Mesenchymal stem cell (in vitro differentiated cells and primary cell): ENCODE measurements around the gene FAM163B.
A peak's percentile ranks its signal among the peaks of the same experiment; 100 is the strongest.

ENCODE experiments used
- DNase-seq: peaks from one replicate; pipeline ENCODE4 v3.0.0-alpha.2; 2013
- H2AFZ ChIP-seq: one replicate; pipeline ENCODE4 v1.6.1; 2013; ENCODE audit warnings: low read depth, mild to moderate bottlenecking, control low read depth, inconsistent platforms, low read length, moderate library complexity
- H2AK5ac ChIP-seq: 2 replicates; pipeline ENCODE4 v1.6.1; 2013; ENCODE audit warnings: low read length, moderate library complexity, mild to moderate bottlenecking, inconsistent platforms; ENCODE audit not compliant: severe bottlenecking
- H2BK120ac ChIP-seq: one replicate; pipeline ENCODE4 v1.6.1; 2013; ENCODE audit warnings: low read depth, mild to moderate bottlenecking, inconsistent platforms, low read length, moderate library complexity
- H2BK12ac ChIP-seq, 2 experiments: one replicate each; pipeline ENCODE4 v1.6.1; 2013; ENCODE audit warnings: inconsistent platforms in 2 of 2, low read length in 2 of 2, mild to moderate bottlenecking in 2 of 2, moderate library complexity in 2 of 2, control low read depth in 1 of 2
- H2BK15ac ChIP-seq: one replicate; pipeline ENCODE4 v1.6.1; 2013; ENCODE audit warnings: mild to moderate bottlenecking, low read depth, inconsistent platforms; ENCODE audit not compliant: poor library complexity, severe bottlenecking
- H2BK5ac ChIP-seq: 2 replicates; pipeline ENCODE4 v1.6.1; 2013; ENCODE audit warnings: low read depth, mild to moderate bottlenecking, low read length, control low read depth, inconsistent platforms; ENCODE audit not compliant: poor library complexity, severe bottlenecking
- H3K14ac ChIP-seq, 2 experiments: one replicate each; pipeline ENCODE4 v1.6.1; 2013; ENCODE audit warnings: inconsistent platforms in 2 of 2, low read length in 2 of 2, control low read depth in 1 of 2, mild to moderate bottlenecking in 1 of 2, moderate library complexity in 1 of 2
- H3K18ac ChIP-seq, 2 experiments: one replicate each; pipeline ENCODE4 v1.6.1; 2013; ENCODE audit warnings: inconsistent platforms in 2 of 2, low read length in 2 of 2, control low read depth in 1 of 2, low read depth in 1 of 2, mild to moderate bottlenecking in 1 of 2
- H3K23ac ChIP-seq, 2 experiments: one replicate each; pipeline ENCODE4 v1.6.1; 2013; ENCODE audit warnings: inconsistent platforms in 2 of 2, low read length in 2 of 2, mild to moderate bottlenecking in 2 of 2, moderate library complexity in 2 of 2, control low read depth in 1 of 2
- H3K27ac ChIP-seq: 2 replicates; pipeline ENCODE4 v1.5.1; 2013; ENCODE audit warnings: mild to moderate bottlenecking, moderate library complexity, low read length, control low read depth, inconsistent platforms; ENCODE audit not compliant: poor library complexity, severe bottlenecking
- H3K27me3 ChIP-seq, 2 experiments: 2 replicates each; pipeline versions ENCODE4 v1.6.1 to v1.7.0; 2013; ENCODE audit warnings: low read length in 2 of 2, mild to moderate bottlenecking in 2 of 2, moderate library complexity in 2 of 2, control low read depth in 1 of 2, inconsistent platforms in 1 of 2; ENCODE audit not compliant: control insufficient read depth in 1 of 2, insufficient read depth in 1 of 2
- H3K36me3 ChIP-seq, 2 experiments: 2 replicates each; pipeline versions ENCODE4 v1.6.1 to v1.7.0; 2013; ENCODE audit warnings: low read length in 2 of 2, control low read depth in 1 of 2, inconsistent platforms in 1 of 2, low read depth in 1 of 2, mild to moderate bottlenecking in 1 of 2; ENCODE audit not compliant: insufficient read depth in 2 of 2, control insufficient read depth in 1 of 2
- H3K4ac ChIP-seq, 2 experiments: one replicate each; pipeline ENCODE4 v1.6.1; 2013; ENCODE audit warnings: inconsistent platforms in 2 of 2, low read length in 2 of 2, mild to moderate bottlenecking in 2 of 2, moderate library complexity in 2 of 2, control low read depth in 1 of 2, low read depth in 1 of 2
- H3K4me1 ChIP-seq: 2 replicates; pipeline ENCODE4 v1.6.1; 2013; ENCODE audit warnings: low read depth, low read length, control low read depth; ENCODE audit not compliant: control insufficient read depth, insufficient read depth
- H3K4me2 ChIP-seq: 2 replicates; pipeline ENCODE4 v1.6.1; 2013; ENCODE audit warnings: low read length, mild to moderate bottlenecking, inconsistent platforms; ENCODE audit not compliant: poor library complexity, severe bottlenecking
- H3K4me3 ChIP-seq, 2 experiments: 2 replicates each; pipeline versions ENCODE4 v1.5.1 to v1.7.0; 2013; ENCODE audit warnings: low read length in 2 of 2, mild to moderate bottlenecking in 2 of 2, control low read depth in 1 of 2, low read depth in 1 of 2; ENCODE audit not compliant: insufficient read depth in 1 of 2
- H3K79me1 ChIP-seq: replicated peaks from 2 replicates; pipeline ENCODE4 v1.6.1; 2013; ENCODE audit warnings: mild to moderate bottlenecking, control low read depth, low read length, inconsistent platforms; ENCODE audit not compliant: poor library complexity, severe bottlenecking
- H3K9ac ChIP-seq: 2 replicates; pipeline ENCODE4 v1.7.0; 2013; ENCODE audit warnings: mild to moderate bottlenecking, low read length, moderate library complexity
- H3K9me3 ChIP-seq: 2 replicates; pipeline ENCODE4 v1.7.0; 2013; ENCODE audit warnings: mild to moderate bottlenecking, low read length; ENCODE audit not compliant: control insufficient read depth
- H4K8ac ChIP-seq: one replicate; pipeline ENCODE4 v1.6.1; 2013; ENCODE audit warnings: inconsistent platforms, mild to moderate bottlenecking, low read length, moderate library complexity
- H4K91ac ChIP-seq: one replicate; pipeline ENCODE4 v1.6.1; 2013; ENCODE audit warnings: mild to moderate bottlenecking, low read length, inconsistent platforms
- WGBS: methylation state at CpG from one replicate; pipeline ENCODE4 v1.1.7; 2013; ENCODE audit warnings: mixed read lengths; 5-methylcytosine and 5-hydroxymethylcytosine counted together

FAM163B gene

DNA sequence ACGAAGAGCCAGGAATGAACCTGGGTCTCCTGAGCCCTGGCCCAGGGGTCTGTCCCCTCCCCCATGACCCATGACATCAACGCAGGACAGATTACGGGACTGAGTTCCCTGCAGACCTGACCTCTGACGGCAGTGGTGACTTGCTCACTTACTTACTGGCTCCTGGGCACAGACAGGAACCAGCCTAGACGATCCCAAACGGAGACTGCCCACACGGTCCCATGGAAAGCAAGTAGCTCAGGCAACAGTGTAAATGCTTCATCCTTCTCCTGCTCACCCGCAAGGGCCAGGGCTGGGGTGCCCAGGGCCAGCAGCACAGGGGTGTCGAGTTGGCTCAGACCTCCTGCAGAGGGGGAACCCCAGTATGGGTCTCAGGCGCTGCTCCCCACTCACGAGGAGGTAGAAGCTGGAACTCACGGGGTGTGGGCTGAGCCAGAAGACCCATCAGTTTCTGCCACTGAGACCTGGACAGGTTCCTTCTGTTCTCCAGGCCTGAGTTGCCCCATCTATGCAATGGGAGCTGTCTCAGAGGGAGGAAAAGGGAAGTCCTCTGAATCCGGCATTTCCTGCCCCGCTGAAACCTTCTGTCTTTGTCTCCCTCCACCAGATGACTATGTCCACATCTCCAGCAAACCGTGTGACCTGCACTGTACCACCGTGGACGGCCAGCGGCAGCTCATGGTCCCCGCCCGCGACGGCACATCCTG, 69.0 kb downstream of the FAM163B start:
- Histone ChIP-seq H3K4ac (no peak overlapping the region), H4K8ac (no peak overlapping the region), H3K36me3 (no peaks in the 10 kb centered on the region), H3K4me2 (no peak overlapping the region), H2BK15ac (no peak overlapping the region), H3K9me3 (no peaks in the 10 kb centered on the region), H3K18ac (no peak overlapping the region), H2BK120ac (no peak overlapping the region), H4K91ac (no peak overlapping the region), H3K4me1 (peaks cover 2% of the 10 kb centered on the region), H2AFZ (no peak overlapping the region), H3K14ac (no peak overlapping the region), H3K9ac (no peak overlapping the region), H3K4me3 (no peak overlapping the region), H3K23ac (peak overlapping the region in 1 of 2 experiments; percentile 17), H2BK12ac (no peak overlapping the region), H2AK5ac (no peak overlapping the region), H3K27ac (no peak overlapping the region), H3K79me1 (no peaks in the 10 kb centered on the region), H3K27me3 (peaks cover 65 to 70% of the 10 kb centered on the region in 2 experiments), H2BK5ac (no peak overlapping the region)
- 73% methylated on average over 22 of the region's 22 CpGs for WGBS
- DNase-seq = no peak

GRCh38 chr9:133538851-133539833, 70.0 kb downstream of the FAM163B start:
- peak overlapping the region; percentile 15 for H2AFZ ChIP-seq
- no peak overlapping the region for H2AK5ac ChIP-seq
- no peaks in the 10 kb centered on the region for H3K36me3 ChIP-seq
- H3K27ac ChIP-seq = no peak overlapping the region
- DNase-seq = no peak
- no peak overlapping the region for H2BK5ac ChIP-seq
- no peak overlapping the region for H4K8ac ChIP-seq
- H3K4ac ChIP-seq = no peak overlapping the region
- H2BK15ac ChIP-seq = no peak overlapping the region
- H3K4me3 ChIP-seq = no peak overlapping the region
- 79% methylated on average over 47 of the region's 47 CpGs for WGBS
- no peak overlapping the region for H3K23ac ChIP-seq
- peaks cover 61 to 67% of the 10 kb centered on the region in 2 experiments for H3K27me3 ChIP-seq
- H4K91ac ChIP-seq = peak overlapping the region; percentile 5
- peak overlapping the region in 1 of 2 experiments; percentile 21 for H3K18ac ChIP-seq
- H2BK12ac ChIP-seq = no peak overlapping the region
- H3K9me3 ChIP-seq = no peaks in the 10 kb centered on the region
- peaks cover 10% of the 10 kb centered on the region for H3K4me1 ChIP-seq
- H3K14ac ChIP-seq = peak overlapping the region in 1 of 2 experiments; percentile 69
- H3K9ac ChIP-seq = no peak overlapping the region
- H3K4me2 ChIP-seq = no peak overlapping the region
- H2BK120ac ChIP-seq = no peak overlapping the region
- no peaks in the 10 kb centered on the region for H3K79me1 ChIP-seq

- no peak for DNase-seq
- H3K9me3 ChIP-seq = no peaks in the 10 kb centered on the region
- WGBS = 95% methylated on average over 14 of the region's 14 CpGs
- H2BK5ac ChIP-seq = no peak overlapping the region
- H2BK120ac ChIP-seq = no peak overlapping the region
- H3K4me3 ChIP-seq = no peak overlapping the region
- H4K8ac ChIP-seq = no peak overlapping the region
- H3K36me3 ChIP-seq = no peaks in the 10 kb centered on the region
- H3K9ac ChIP-seq = no peak overlapping the region
- no peak overlapping the region for H3K4me2 ChIP-seq
- no peak overlapping the region for H3K27ac ChIP-seq
- no peak overlapping the region for H3K14ac ChIP-seq
- no peak overlapping the region for H3K4ac ChIP-seq
- H3K18ac ChIP-seq = no peak overlapping the region
- peaks cover 14% of the 10 kb centered on the region for H3K4me1 ChIP-seq
- H2BK15ac ChIP-seq = no peak overlapping the region
- no peak overlapping the region for H2AFZ ChIP-seq
- no peak overlapping the region for H2BK12ac ChIP-seq
- H3K27me3 ChIP-seq = peaks cover 53 to 67% of the 10 kb centered on the region in 2 experiments
- no peaks in the 10 kb centered on the region for H3K79me1 ChIP-seq
- no peak overlapping the region for H2AK5ac ChIP-seq
- H4K91ac ChIP-seq = no peak overlapping the region
- no peak overlapping the region for H3K23ac ChIP-seq
Observed at GRCh38 chr9:133538176-133538575, 71.0 kb downstream of the FAM163B start.

DNA sequence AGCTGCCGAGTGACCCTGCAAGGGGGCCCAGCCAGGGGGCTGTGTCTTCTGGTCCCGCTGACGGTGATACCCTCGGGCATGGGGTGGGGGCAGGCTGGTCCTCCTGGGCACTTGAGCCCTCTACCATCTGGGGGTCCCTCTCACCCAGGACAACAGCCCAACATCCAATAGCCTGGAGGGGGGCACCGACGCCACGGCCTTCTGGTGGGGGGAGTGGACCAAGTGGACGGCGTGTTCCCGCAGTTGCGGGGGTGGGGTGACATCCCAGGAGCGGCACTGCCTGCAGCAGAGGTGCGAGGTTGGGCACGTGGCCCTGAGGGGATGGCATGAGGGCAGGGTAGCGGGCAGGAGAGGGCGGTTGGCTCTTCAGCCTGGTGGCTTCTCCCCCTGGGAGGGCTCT, 71.9 kb downstream of the FAM163B start:
- Histone ChIP-seq H3K4me3 (peak overlapping the region in 1 of 2 experiments; percentile 39), H3K23ac (no peak overlapping the region), H3K4me2 (no peak overlapping the region), H3K27ac (no peak overlapping the region), H2BK120ac (no peak overlapping the region), H3K36me3 (no peaks in the 10 kb centered on the region), H3K79me1 (no peaks in the 10 kb centered on the region), H3K4me1 (peaks cover 17% of the 10 kb centered on the region), H2BK12ac (no peak overlapping the region), H3K27me3 (peaks cover 54 to 75% of the 10 kb centered on the region in 2 experiments), H4K8ac (no peak overlapping the region), H3K4ac (no peak overlapping the region), H2BK5ac (no peak overlapping the region), H4K91ac (no peak overlapping the region), H2BK15ac (peak overlapping the region; percentile 40), H3K18ac (no peak overlapping the region), H2AK5ac (no peak overlapping the region), H2AFZ (no peak overlapping the region), H3K9ac (no peak overlapping the region), H3K14ac (peak overlapping the region in 1 of 2 experiments; percentile 26), H3K9me3 (no peaks in the 10 kb centered on the region)
- no peak for DNase-seq
- 94% methylated on average over 14 of the region's 16 CpGs for WGBS
